ENCODE measurements around the gene NOX3.

DNA sequence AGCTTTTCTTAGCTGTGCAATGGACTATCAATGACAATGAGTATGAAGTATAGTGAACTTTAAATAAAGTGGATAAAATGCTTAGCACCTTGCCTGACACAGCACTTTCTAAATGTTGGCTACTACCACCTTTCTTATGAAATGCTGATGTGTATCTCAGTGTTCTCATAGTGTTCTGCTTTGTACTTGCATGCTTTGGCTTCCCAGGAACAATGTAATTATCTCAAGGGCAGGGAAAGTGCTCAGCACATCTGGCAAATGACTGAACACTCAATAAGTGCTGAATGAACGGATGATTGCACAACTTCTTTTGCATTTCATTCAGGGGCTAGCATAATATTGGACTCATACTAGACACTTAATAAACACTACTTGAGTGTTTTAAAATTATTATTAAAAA is 28.2 kb upstream of the NOX3 start:
- TF ChIP-seq EZH2 (IDR thresholded peaks at IDR 0.05; ENCODE audit: low read depth, unreplicated experiment) (no peak), NANOG (IDR thresholded peaks at IDR 0.05; ENCODE audit: borderline replicate concordance) (no peak), POLR2AphosphoS5 (IDR thresholded peaks at IDR 0.05; ENCODE audit: low read depth) (no peak), ZNF114 (CRISPR knock-in tag; IDR thresholded peaks at IDR 0.05) (no peak), EZH2phosphoT487 (IDR thresholded peaks at IDR 0.05; ENCODE audit: unreplicated experiment) (no peak), JUNB (IDR thresholded peaks at IDR 0.05; ENCODE audit: unreplicated experiment) (no peak), STAT1 (IDR thresholded peaks at IDR 0.05; ENCODE audit: unreplicated experiment) (no peak), ZNF331 (CRISPR knock-in tag; IDR thresholded peaks at IDR 0.05; ENCODE audit: low read depth) (no peak), CREB1 (CRISPR knock-in tag; IDR thresholded peaks at IDR 0.05; ENCODE audit: low read depth) (no peak)
- TF ChIP-seq, protein P1, sequence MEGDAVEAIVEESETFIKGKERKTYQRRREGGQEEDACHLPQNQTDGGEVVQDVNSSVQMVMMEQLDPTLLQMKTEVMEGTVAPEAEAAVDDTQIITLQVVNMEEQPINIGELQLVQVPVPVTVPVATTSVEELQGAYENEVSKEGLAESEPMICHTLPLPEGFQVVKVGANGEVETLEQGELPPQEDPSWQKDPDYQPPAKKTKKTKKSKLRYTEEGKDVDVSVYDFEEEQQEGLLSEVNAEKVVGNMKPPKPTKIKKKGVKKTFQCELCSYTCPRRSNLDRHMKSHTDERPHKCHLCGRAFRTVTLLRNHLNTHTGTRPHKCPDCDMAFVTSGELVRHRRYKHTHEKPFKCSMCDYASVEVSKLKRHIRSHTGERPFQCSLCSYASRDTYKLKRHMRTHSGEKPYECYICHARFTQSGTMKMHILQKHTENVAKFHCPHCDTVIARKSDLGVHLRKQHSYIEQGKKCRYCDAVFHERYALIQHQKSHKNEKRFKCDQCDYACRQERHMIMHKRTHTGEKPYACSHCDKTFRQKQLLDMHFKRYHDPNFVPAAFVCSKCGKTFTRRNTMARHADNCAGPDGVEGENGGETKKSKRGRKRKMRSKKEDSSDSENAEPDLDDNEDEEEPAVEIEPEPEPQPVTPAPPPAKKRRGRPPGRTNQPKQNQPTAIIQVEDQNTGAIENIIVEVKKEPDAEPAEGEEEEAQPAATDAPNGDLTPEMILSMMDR (conservative IDR thresholded peaks at IDR 0.05; ENCODE audit: low read depth in 2 of 2), result no peak
- TF ChIP-seq, protein P2, sequence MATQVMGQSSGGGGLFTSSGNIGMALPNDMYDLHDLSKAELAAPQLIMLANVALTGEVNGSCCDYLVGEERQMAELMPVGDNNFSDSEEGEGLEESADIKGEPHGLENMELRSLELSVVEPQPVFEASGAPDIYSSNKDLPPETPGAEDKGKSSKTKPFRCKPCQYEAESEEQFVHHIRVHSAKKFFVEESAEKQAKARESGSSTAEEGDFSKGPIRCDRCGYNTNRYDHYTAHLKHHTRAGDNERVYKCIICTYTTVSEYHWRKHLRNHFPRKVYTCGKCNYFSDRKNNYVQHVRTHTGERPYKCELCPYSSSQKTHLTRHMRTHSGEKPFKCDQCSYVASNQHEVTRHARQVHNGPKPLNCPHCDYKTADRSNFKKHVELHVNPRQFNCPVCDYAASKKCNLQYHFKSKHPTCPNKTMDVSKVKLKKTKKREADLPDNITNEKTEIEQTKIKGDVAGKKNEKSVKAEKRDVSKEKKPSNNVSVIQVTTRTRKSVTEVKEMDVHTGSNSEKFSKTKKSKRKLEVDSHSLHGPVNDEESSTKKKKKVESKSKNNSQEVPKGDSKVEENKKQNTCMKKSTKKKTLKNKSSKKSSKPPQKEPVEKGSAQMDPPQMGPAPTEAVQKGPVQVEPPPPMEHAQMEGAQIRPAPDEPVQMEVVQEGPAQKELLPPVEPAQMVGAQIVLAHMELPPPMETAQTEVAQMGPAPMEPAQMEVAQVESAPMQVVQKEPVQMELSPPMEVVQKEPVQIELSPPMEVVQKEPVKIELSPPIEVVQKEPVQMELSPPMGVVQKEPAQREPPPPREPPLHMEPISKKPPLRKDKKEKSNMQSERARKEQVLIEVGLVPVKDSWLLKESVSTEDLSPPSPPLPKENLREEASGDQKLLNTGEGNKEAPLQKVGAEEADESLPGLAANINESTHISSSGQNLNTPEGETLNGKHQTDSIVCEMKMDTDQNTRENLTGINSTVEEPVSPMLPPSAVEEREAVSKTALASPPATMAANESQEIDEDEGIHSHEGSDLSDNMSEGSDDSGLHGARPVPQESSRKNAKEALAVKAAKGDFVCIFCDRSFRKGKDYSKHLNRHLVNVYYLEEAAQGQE (IDR thresholded peaks at IDR 0.05; ENCODE audit: unreplicated experiment), result no peak
- TF ChIP-seq, protein P3, sequence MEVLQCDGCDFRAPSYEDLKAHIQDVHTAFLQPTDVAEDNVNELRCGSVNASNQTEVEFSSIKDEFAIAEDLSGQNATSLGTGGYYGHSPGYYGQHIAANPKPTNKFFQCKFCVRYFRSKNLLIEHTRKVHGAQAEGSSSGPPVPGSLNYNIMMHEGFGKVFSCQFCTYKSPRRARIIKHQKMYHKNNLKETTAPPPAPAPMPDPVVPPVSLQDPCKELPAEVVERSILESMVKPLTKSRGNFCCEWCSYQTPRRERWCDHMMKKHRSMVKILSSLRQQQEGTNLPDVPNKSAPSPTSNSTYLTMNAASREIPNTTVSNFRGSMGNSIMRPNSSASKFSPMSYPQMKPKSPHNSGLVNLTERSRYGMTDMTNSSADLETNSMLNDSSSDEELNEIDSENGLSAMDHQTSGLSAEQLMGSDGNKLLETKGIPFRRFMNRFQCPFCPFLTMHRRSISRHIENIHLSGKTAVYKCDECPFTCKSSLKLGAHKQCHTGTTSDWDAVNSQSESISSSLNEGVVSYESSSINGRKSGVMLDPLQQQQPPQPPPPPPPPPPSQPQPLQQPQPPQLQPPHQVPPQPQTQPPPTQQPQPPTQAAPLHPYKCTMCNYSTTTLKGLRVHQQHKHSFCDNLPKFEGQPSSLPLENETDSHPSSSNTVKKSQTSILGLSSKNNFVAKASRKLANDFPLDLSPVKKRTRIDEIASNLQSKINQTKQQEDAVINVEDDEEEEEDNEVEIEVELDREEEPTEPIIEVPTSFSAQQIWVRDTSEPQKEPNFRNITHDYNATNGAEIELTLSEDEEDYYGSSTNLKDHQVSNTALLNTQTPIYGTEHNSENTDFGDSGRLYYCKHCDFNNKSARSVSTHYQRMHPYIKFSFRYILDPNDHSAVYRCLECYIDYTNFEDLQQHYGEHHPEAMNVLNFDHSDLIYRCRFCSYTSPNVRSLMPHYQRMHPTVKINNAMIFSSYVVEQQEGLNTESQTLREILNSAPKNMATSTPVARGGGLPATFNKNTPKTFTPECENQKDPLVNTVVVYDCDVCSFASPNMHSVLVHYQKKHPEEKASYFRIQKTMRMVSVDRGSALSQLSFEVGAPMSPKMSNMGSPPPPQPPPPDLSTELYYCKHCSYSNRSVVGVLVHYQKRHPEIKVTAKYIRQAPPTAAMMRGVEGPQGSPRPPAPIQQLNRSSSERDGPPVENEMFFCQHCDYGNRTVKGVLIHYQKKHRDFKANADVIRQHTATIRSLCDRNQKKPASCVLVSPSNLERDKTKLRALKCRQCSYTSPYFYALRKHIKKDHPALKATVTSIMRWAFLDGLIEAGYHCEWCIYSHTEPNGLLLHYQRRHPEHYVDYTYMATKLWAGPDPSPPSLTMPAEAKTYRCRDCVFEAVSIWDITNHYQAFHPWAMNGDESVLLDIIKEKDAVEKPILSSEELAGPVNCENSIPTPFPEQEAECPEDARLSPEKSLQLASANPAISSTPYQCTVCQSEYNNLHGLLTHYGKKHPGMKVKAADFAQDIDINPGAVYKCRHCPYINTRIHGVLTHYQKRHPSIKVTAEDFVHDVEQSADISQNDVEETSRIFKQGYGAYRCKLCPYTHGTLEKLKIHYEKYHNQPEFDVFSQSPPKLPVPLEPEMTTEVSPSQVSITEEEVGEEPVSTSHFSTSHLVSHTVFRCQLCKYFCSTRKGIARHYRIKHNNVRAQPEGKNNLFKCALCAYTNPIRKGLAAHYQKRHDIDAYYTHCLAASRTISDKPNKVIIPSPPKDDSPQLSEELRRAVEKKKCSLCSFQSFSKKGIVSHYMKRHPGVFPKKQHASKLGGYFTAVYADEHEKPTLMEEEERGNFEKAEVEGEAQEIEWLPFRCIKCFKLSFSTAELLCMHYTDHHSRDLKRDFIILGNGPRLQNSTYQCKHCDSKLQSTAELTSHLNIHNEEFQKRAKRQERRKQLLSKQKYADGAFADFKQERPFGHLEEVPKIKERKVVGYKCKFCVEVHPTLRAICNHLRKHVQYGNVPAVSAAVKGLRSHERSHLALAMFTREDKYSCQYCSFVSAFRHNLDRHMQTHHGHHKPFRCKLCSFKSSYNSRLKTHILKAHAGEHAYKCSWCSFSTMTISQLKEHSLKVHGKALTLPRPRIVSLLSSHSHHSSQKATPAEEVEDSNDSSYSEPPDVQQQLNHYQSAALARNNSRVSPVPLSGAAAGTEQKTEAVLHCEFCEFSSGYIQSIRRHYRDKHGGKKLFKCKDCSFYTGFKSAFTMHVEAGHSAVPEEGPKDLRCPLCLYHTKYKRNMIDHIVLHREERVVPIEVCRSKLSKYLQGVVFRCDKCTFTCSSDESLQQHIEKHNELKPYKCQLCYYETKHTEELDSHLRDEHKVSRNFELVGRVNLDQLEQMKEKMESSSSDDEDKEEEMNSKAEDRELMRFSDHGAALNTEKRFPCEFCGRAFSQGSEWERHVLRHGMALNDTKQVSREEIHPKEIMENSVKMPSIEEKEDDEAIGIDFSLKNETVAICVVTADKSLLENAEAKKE (CRISPR knock-in tag; IDR thresholded peaks at IDR 0.05), result no peak
- TF ChIP-seq, protein P4, sequence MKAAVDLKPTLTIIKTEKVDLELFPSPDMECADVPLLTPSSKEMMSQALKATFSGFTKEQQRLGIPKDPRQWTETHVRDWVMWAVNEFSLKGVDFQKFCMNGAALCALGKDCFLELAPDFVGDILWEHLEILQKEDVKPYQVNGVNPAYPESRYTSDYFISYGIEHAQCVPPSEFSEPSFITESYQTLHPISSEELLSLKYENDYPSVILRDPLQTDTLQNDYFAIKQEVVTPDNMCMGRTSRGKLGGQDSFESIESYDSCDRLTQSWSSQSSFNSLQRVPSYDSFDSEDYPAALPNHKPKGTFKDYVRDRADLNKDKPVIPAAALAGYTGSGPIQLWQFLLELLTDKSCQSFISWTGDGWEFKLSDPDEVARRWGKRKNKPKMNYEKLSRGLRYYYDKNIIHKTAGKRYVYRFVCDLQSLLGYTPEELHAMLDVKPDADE (IDR thresholded peaks at IDR 0.05), result no peak
